ENCODE measurements around the gene SLC12A8.

Gene SLC12A8

GRCh38 chr3:125080077-125080476 is 132.5 kb downstream of the SLC12A8 start:
- Histone ChIP-seq H3K79me2 (ENCODE audit: insufficient read depth, low read length) (no peaks in the 10 kb centered on the region), H2AFZ (ENCODE audit: low read length) (no peak overlapping the region), H3K36me3 (ENCODE audit: insufficient read depth, low read length) (no peaks in the 10 kb centered on the region), H3K9me3 (ENCODE audit: insufficient read depth, low read depth, low read length) (no peaks in the 10 kb centered on the region), H3K4me3 (ENCODE audit: low read length, poor library complexity, severe bottlenecking) (no peak overlapping the region), H3K4me2 (ENCODE audit: low read depth, low read length, poor library complexity, severe bottlenecking) (no peak overlapping the region), H3K9me2 (replicated peaks; ENCODE audit: low read depth, low read length) (no peaks in the 10 kb centered on the region), H4K20me1 (ENCODE audit: insufficient read depth, low read length, poor library complexity, severe bottlenecking) (no peaks in the 10 kb centered on the region), H3F3A (ENCODE audit: low read depth) (no peaks in the 10 kb centered on the region), H3K9ac (ENCODE audit: low read depth, low read length, poor library complexity, severe bottlenecking) (no peak overlapping the region), H3K4me1 (ENCODE audit: insufficient read depth, low read length, poor library complexity, severe bottlenecking) (peaks cover 6% of the 10 kb centered on the region), H3K27me3 (ENCODE audit: insufficient read depth, low read length, poor library complexity, severe bottlenecking) (no peaks in the 10 kb centered on the region)
- TF ChIP-seq, protein P1, sequence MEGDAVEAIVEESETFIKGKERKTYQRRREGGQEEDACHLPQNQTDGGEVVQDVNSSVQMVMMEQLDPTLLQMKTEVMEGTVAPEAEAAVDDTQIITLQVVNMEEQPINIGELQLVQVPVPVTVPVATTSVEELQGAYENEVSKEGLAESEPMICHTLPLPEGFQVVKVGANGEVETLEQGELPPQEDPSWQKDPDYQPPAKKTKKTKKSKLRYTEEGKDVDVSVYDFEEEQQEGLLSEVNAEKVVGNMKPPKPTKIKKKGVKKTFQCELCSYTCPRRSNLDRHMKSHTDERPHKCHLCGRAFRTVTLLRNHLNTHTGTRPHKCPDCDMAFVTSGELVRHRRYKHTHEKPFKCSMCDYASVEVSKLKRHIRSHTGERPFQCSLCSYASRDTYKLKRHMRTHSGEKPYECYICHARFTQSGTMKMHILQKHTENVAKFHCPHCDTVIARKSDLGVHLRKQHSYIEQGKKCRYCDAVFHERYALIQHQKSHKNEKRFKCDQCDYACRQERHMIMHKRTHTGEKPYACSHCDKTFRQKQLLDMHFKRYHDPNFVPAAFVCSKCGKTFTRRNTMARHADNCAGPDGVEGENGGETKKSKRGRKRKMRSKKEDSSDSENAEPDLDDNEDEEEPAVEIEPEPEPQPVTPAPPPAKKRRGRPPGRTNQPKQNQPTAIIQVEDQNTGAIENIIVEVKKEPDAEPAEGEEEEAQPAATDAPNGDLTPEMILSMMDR (conservative IDR thresholded peaks at IDR 0.05; ENCODE audit: low read length): no peak

DNA sequence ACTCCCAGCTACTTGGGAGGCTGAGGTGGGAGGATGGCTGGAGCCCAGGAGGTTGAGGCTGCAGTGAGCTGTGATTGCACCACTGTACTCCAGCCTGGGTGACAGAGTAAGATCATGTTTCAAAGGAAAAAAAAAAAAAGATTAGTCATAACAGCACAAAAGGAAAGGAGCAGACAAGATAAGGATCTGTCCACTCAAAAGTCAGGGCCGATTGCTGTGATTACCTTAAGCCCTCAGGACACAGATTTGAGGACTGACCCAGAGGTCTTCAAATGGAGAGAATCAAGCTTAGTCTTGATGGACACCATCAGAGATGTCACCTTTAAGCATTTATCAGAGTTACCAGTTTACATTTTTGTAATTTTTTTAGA is 132.9 kb downstream of the SLC12A8 start:
- no peaks in the 10 kb centered on the region for H3K27me3 ChIP-seq (ENCODE audit: insufficient read depth, low read length, poor library complexity, severe bottlenecking)
- no peaks in the 10 kb centered on the region for H3F3A ChIP-seq (ENCODE audit: low read depth)
- no peak for TF ChIP-seq EZH2phosphoT487 (IDR thresholded peaks at IDR 0.05; ENCODE audit: borderline replicate concordance)
- no peaks in the 10 kb centered on the region for H3K9me2 ChIP-seq (replicated peaks; ENCODE audit: low read depth, low read length)
- no peaks in the 10 kb centered on the region for H3K36me3 ChIP-seq (ENCODE audit: insufficient read depth, low read length)
- H3K79me2 ChIP-seq (ENCODE audit: insufficient read depth, low read length): no peaks in the 10 kb centered on the region
- H3K4me2 ChIP-seq (ENCODE audit: low read depth, low read length, poor library complexity, severe bottlenecking): no peak overlapping the region
- H3K9ac ChIP-seq (ENCODE audit: low read depth, low read length, poor library complexity, severe bottlenecking): no peak overlapping the region
- H3K4me1 ChIP-seq (ENCODE audit: insufficient read depth, low read length, poor library complexity, severe bottlenecking): peaks cover 6% of the 10 kb centered on the region
- H3K4me3 ChIP-seq (ENCODE audit: low read length, poor library complexity, severe bottlenecking): no peak overlapping the region
- H4K20me1 ChIP-seq (ENCODE audit: insufficient read depth, low read length, poor library complexity, severe bottlenecking): no peaks in the 10 kb centered on the region
- no peak overlapping the region for H2AFZ ChIP-seq (ENCODE audit: low read length)
- no peaks in the 10 kb centered on the region for H3K9me3 ChIP-seq (ENCODE audit: insufficient read depth, low read depth, low read length)

DNA sequence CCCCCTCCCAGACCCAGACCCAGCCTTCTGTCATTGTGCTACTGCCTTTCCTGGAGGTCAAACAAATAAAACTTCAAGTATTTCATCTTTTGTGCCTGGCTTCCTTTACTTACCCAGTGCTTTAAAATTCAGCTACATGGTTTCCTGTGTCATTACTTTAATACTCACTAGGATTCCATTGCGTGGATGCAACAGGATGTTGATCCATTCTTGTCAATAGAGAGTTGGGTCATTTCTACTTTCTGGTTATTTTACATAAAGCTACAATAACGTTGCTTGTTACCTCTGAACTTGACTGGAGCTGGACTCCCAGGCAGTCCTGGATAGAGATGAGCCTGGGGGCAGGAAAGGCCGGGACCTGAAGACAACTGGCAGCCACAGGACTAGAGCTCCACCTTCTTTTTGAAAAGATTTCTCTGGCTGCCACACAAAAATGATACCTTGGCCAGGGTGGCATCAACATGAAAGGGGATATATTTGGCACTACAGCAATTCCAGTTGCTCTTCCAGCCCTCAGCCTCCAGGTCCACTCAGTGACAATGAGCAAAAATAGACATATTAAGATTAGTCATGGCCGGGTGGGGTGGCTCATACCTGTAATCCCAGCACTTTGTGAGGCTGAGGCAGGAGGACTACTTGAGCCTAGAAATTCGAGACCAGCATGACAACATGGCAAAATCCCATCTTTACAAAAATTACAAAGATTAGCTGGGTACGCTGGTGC is 133.4 kb downstream of the SLC12A8 start:
- Histone ChIP-seq H3K9me2 (replicated peaks; ENCODE audit: low read depth, low read length) (no peaks in the 10 kb centered on the region), H3K9ac (ENCODE audit: low read depth, low read length, poor library complexity, severe bottlenecking) (no peak overlapping the region), H3K36me3 (ENCODE audit: insufficient read depth, low read length) (no peaks in the 10 kb centered on the region), H3F3A (ENCODE audit: low read depth) (no peaks in the 10 kb centered on the region), H3K4me3 (ENCODE audit: low read length, poor library complexity, severe bottlenecking) (no peak overlapping the region), H3K4me1 (ENCODE audit: insufficient read depth, low read length, poor library complexity, severe bottlenecking) (peaks cover 6% of the 10 kb centered on the region), H3K27me3 (ENCODE audit: insufficient read depth, low read length, poor library complexity, severe bottlenecking) (no peaks in the 10 kb centered on the region), H2AFZ (ENCODE audit: low read length) (no peak overlapping the region), H3K9me3 (ENCODE audit: insufficient read depth, low read depth, low read length) (no peaks in the 10 kb centered on the region), H3K4me2 (ENCODE audit: low read depth, low read length, poor library complexity, severe bottlenecking) (no peak overlapping the region), H3K79me2 (ENCODE audit: insufficient read depth, low read length) (no peaks in the 10 kb centered on the region), H4K20me1 (ENCODE audit: insufficient read depth, low read length, poor library complexity, severe bottlenecking) (no peaks in the 10 kb centered on the region)
- TF ChIP-seq, protein P1 (conservative IDR thresholded peaks at IDR 0.05; ENCODE audit: low read length): no peak
- TF ChIP-seq EZH2phosphoT487 (IDR thresholded peaks at IDR 0.05; ENCODE audit: borderline replicate concordance): no peak

GRCh38 chr3:125077864-125078263 is 134.7 kb downstream of the SLC12A8 start:
- no peak for TF ChIP-seq EZH2phosphoT487 (IDR thresholded peaks at IDR 0.05; ENCODE audit: borderline replicate concordance)
- TF ChIP-seq, protein P1 (conservative IDR thresholded peaks at IDR 0.05; ENCODE audit: low read length): no peak
- Histone ChIP-seq H3K4me1 (ENCODE audit: insufficient read depth, low read length, poor library complexity, severe bottlenecking) (peaks cover 6% of the 10 kb centered on the region), H3K79me2 (ENCODE audit: insufficient read depth, low read length) (no peaks in the 10 kb centered on the region), H3K9me3 (ENCODE audit: insufficient read depth, low read depth, low read length) (no peaks in the 10 kb centered on the region), H3K36me3 (ENCODE audit: insufficient read depth, low read length) (no peaks in the 10 kb centered on the region), H2AFZ (ENCODE audit: low read length) (no peak overlapping the region), H4K20me1 (ENCODE audit: insufficient read depth, low read length, poor library complexity, severe bottlenecking) (no peaks in the 10 kb centered on the region), H3F3A (ENCODE audit: low read depth) (no peaks in the 10 kb centered on the region), H3K9ac (ENCODE audit: low read depth, low read length, poor library complexity, severe bottlenecking) (no peak overlapping the region), H3K4me3 (ENCODE audit: low read length, poor library complexity, severe bottlenecking) (no peak overlapping the region), H3K4me2 (ENCODE audit: low read depth, low read length, poor library complexity, severe bottlenecking) (no peak overlapping the region), H3K9me2 (replicated peaks; ENCODE audit: low read depth, low read length) (no peaks in the 10 kb centered on the region), H3K27me3 (ENCODE audit: insufficient read depth, low read length, poor library complexity, severe bottlenecking) (no peaks in the 10 kb centered on the region)

Measured in Loucy (cell line).